ENCODE data around the gene KCNE4. TPM values are rescaled to one million over a fixed set of nuclear protein-coding genes. Genes with fewer than 3 reads are reported as not detected.
A peak's percentile ranks its signal among the peaks of the same experiment; 100 is the strongest.

KCNE4 gene
- total RNA-seq, 1 experiment from 2014 or later = 13.8 TPM

- DNase-seq (ENCODE audit: low read depth) = peak; percentile 98
Measured at GRCh38 chr2:223041527-223042109, 10.4 kb upstream of the KCNE4 start.

- DNase-seq (ENCODE audit: low read depth) = no peak
Measured at GRCh38 chr2:223042284-223042683, 9.7 kb upstream of the KCNE4 start.

- DNase-seq (ENCODE audit: low read depth) = peak; percentile 59
Measured at GRCh38 chr2:223042704-223043118, 9.3 kb upstream of the KCNE4 start.

- DNase-seq (ENCODE audit: low read depth) = peak; percentile 47
Measured at GRCh38 chr2:223043164-223043941, 8.6 kb upstream of the KCNE4 start.

- DNase-seq (ENCODE audit: low read depth) = no peak
Measured at GRCh38 chr2:223044092-223044836, 7.7 kb upstream of the KCNE4 start.

GRCh38 chr2:223044916-223045700, 6.9 kb upstream of the KCNE4 start:
- DNase-seq (ENCODE audit: low read depth) = no peak

- no peak for DNase-seq (ENCODE audit: low read depth)
Measured at GRCh38 chr2:223046470-223047040, 5.4 kb upstream of the KCNE4 start.

GRCh38 chr2:223047260-223047761, 4.7 kb upstream of the KCNE4 start:
- peak; percentile 86 for DNase-seq (ENCODE audit: low read depth)

- DNase-seq (ENCODE audit: low read depth) = no peak
Measured at GRCh38 chr2:223048519-223048918, 3.5 kb upstream of the KCNE4 start.

GRCh38 chr2:223049356-223049755, 2.6 kb upstream of the KCNE4 start:
- DNase-seq (ENCODE audit: low read depth) = no peak

- no peak for DNase-seq (ENCODE audit: low read depth)
Measured at GRCh38 chr2:223050188-223050587, 1.8 kb upstream of the KCNE4 start.

GRCh38 chr2:223050900-223051504, 988 bp upstream of the KCNE4 start:
- DNase-seq (ENCODE audit: low read depth) = peak; percentile 82

- peak; percentile 43 for DNase-seq (ENCODE audit: low read depth)
Measured at GRCh38 chr2:223052548-223053483, 826 bp downstream of the KCNE4 start.

- peak; percentile 47 for DNase-seq (ENCODE audit: low read depth)
Measured at GRCh38 chr2:223053484-223054192, 1.6 kb downstream of the KCNE4 start.

- DNase-seq (ENCODE audit: low read depth) = peak; percentile 76
Measured at GRCh38 chr2:223054193-223054781, 2.3 kb downstream of the KCNE4 start.

- peak; percentile 89 for DNase-seq (ENCODE audit: low read depth)
Measured at GRCh38 chr2:223055140-223055539, 3.1 kb downstream of the KCNE4 start.

GRCh38 chr2:223055836-223056235, 3.8 kb downstream of the KCNE4 start:
- DNase-seq (ENCODE audit: low read depth) = peak; percentile 78

- no peak for DNase-seq (ENCODE audit: low read depth)
Measured at GRCh38 chr2:223056701-223057418, 4.9 kb downstream of the KCNE4 start.

Measured in RPMI7951 (cell line).